HS-5 (cell line): ENCODE results near the gene PCDH15.
"Not testable (repeated sequence)": the region's sequence is repeated elsewhere in the genome, so short reads cannot be mapped to it uniquely, and the experiment has no call there.

Source experiments
- DNase-seq: peaks from one replicate; pipeline ENCODE4 v3.0.0-alpha.2; 2012; ENCODE audit warnings: low read depth

The PCDH15 gene

DNA sequence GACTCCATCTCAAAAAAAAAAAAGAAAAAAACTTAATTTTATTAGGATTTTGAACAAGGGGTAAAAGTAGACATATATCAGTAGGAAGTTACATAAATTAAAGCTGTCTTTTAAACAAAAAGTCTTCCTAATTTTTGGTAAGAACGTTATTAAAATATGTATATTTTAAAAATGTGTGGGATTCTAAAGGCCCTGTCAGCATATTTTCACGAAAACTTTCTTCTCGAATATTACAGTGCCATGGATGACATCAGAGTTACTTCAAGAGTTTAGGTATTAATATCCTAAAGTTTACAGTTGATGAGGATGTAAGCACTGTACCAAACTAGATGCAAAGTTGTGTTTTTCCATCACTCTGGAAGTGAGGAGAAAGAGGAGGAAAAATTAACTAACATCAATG is 820.8 kb downstream of the PCDH15 start:
- DNase-seq = no peak

DNA sequence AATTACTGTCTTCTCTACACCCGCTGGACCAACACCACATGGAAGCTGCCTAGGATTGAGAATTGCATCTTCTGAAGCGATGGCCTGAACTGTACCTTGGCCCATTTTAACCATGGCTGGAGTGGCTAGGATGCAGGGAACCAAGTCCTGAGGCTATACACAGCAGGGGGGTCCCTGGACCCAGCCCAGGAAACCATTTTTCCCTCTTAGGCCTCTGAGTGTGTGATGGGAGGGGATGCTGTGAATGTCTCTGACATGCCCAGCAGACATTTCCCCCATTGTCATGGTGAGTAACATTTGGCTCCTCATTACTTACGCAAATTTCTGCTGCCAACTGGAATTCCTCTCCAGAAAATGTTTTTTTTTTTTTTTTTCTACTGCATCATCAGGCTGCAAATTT is 822.7 kb downstream of the PCDH15 start:
- DNase-seq = no peak

DNA sequence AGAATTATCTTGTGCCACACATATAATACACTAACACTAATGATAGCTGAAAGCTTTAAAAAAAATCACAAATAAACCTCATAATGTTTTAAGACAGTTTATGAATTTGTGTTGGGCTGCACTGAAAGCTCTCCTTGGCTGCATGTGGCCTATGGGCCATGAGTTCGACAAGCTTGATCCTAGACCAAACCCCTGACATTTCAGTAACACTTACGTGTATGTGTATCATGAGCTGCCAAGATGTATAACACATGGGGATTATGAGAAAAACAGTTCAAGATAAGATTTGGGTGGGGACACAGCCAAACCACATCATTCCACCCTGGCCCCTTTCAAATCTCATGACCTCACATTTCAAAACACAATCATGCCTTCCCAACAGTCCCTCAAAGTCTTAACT is 823.8 kb downstream of the PCDH15 start:
- DNase-seq = no peak

DNA sequence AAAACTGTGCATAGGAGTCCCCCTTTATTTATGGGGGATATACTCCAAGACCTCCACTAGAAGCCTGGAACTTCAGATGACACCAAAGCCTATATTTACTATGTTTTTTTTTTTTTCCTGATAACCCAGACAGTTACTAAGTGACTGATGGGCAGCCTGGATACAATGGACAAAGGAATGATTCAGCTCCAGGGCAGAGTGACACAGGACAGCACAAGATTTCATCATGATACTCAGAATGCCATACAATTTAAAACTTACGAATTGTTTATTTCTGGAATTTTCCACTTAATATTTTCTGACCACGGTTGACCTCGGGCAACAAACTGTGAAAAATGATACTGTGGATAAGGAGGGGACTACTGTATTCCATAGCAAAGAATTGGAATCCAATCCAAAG is 843.6 kb downstream of the PCDH15 start:
- DNase-seq = no peak

DNA sequence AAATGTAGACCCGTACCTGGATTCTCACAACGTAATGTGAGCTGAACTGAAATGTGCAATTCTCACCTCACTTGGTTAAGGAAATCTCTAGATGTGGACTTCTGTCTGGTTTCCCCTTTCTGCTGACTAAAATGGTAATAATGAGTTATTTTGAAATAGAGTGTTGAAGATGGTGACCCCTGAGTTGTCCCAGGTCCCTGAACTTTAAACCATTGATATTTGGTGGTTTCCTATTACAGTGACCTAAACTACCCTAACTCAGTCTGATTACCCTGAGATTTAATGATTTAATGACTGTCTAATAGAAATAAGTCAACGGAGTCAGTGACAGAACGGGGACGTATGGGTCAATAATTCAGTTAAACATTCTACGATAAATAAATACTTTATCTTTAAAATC is 845.9 kb downstream of the PCDH15 start:
- no peak for DNase-seq

DNA sequence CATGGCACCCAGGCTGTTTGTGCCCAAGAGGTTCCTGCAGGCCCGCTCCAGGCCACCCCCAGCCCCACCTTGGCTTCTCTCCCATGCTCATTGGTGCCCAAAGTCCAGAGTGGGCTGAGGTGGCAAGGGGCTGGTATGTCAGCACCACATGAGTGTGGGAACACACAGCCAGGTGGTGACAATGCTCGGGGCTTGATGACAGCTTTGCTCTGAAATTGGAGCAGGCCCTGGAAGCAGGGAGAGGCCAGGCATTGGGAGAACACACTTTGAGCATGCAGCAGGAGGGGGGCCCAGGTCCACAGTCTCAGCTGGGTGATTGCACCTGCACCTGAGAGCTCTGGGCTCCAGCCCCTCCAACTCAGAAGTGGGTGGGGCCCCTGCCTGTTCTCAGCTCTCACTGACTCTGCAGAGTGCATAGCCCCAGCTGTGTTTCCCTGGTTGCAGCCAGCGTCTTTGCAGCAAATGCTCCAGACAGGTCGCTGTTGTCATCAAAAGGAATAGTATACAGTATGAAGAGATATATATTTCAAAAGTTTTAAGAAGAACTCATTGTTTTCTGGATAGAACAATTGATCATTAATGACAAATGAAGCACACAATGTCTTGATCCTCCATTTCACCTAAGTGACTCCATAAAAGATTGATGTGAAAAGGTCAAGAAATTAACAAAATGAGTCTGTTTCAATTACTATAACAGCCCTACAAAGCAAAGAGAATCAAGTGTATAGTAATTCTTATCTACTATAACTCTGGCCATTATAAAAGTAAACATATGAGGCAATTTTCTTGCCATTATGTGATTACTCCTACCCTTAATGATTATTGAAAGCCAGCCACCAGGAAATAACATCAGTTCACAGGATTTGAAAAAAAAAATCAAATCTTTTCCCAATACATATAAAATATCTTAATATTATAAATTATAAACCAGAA is 848.1 kb downstream of the PCDH15 start:
- DNase-seq = no peak

DNA sequence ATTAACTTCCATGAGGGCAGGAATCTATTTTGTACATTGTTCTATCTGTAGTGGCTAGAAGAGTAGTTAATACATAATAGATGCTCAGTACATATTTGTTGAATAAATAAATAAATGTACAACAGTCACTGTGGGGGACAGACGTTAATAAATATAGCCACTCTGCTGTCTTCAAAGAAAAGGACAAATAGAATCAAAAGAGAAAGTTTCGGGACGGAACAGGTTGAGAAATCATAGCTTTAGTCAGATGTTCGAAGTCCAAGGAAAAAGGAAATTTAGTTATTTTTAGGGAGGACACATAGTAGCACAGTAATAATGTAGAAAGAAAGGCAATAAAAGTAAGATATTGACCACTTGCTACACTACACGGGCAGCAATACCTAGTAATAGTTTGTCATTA is 861.4 kb downstream of the PCDH15 start:
- DNase-seq = no peak

DNA sequence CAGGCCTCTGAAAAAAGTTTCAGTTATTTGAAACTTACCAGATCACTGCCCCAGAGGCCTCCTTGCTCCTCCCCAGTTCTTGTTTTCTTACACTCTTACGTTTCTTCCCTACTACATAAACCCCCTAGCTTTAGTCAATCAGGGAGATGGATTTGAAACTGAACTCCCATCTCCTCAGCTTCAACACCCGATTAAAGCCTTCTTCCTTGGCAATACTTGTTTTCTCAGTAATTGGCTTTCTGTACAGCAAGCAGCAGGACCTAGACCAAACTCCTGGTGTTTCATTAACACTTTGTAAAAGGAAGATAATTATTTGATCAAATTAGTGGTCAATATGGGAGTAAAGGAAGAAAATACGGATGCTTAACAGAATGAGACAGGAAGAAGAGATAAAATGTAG is 870.4 kb downstream of the PCDH15 start:
- DNase-seq = no peak

DNA sequence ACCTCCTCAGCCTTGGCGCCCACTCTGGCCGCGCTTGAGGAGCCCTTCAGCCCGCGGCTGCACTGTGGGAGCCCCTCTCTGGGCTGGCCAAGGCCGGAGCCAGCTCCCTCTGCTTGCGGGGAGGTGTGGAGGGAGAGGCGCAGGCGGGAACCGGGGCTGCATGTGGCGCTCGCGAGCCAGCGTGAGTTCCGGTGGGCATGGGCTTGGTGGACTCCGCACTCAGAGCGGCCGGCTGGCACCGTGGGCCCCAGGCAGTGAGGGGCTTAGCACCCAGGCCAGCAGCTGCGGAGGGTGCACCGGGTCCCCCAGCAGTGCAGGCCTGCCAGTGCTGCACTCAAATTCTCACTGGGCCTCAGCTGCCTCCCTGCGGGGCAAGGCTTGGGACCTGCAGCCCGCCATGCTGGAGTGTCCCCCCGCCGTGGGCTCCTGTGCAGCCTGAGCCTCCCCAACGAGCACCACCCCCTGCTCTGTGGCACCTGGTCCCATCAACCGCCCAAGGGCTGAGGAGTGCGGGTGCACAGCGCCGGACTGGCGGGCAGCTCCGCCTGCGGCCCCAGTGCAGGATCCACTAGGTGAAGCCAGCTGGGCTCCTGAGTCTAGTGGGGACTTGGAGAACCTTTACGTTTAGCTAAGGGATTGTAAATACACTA is 876.9 kb downstream of the PCDH15 start:
- DNase-seq = not testable (repeated sequence)

DNA sequence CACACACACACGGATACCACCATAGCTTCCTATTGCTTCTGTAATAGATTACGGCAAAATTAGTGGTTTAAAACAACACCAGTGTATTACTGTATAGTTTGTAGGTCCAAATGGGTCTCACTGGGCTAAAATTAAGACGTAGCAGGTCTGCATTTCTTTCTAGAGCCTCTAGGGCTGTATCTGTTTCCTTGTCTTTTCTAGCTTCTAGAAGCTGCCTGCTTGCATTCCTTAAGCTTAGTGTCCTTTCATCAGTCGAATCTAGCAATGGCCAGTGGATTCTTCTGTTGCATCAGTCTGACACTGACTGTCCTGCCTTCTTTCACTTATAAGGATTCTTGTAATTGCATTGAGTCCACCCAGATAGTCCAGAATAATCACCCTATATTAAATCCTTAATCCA is 882.3 kb downstream of the PCDH15 start:
- no peak for DNase-seq

DNA sequence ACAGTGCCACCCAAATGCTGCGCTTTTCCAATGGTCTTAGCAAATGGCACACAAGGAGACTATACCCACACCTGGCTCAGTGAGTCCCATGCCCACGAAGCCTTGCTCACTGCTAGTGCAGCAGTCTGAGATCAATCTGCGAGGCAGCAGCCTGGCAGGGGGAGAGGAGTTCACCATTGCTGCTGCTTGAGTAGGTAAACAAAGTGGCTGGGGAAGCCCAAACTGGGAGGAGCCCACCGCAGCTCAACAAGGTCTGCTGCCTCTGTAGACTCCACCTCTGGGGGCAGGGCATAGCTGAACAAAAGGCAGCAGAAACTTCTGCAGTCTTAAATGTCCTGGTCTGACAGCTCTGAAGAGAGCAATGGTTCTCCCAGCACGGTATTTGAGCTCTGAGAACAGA is 891.2 kb downstream of the PCDH15 start:
- DNase-seq = no peak

DNA sequence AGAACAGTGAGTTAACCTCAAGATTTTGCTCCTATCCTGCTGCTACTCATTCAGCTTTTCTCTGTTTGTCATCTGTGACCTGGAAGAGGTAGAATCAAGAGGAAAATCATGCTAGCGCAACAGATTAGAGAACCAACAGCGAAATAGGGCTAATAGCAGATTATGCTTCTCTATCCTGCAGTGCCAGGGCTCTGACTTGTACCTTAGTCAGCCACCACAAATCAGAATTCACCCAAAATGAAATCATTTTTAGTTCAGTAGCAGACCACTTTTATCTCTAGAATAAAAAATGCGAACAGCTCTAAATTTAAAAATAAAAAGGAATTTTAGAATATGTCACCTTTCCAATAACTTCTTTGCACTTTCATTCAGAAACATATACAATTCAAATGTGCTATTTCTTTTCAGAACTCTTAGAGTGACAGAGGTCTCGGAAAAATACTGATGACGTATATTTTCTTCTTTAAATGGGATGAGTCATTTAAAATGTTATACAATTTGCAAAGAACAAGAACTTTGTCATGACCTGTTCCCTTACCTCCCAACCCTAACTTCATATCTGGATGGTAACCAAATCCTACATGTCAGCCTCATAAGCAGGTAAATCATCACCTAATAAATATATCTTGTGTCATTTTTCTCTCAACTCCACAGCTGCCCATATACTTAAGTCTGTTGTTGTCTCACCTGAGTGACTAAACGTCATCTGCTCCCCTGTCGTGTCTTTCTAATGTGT is 896.4 kb downstream of the PCDH15 start:
- no peak for DNase-seq

DNA sequence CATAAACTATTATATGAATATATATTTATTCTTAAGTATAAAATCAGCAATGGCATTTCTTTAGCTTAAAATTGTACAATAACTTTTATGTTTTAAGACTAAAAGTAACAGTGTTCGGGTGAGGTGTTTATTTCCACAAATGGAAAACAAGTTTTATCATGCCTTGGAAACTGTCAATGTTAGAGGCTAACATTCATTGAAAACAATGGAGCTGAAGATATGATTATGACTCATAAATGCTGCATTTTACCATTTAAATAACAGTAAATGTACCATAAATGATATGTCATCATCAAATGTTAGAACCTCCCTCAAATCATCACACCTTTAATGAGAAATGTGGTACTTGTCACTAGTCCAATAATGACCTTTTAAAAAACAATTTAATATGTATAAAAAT is 897.3 kb downstream of the PCDH15 start:
- no peak for DNase-seq

DNA sequence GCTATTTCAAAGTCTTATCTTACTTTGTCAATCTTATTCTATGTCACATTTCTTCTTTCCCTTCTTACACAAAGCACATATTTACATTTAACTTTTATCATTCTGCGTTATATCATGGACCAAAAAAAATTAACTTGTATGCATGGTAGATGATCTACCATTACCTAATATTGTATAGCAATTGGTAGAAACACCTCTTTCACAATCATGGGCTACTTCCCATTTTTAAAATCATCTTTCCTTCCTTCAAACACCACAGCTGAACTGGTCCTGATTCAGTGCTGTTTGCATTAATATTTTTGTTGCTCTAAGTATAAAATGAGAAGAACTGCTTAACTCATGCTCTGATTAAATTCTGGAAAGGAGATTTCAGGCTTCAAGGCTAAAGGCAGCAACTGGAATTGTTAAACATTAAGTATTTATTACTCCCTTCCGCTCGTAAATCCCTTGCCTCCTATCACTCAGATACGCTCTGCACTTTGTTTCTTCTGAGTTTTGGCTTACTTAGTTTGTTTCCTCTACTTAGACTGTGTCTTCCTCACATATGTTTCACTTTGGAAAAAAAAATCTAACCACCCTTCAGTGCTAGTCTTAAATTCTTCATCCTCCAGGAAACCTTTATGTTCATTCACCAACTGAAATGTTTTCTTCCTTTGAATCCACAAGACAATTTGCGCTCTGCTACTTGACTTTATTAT is 901.4 kb downstream of the PCDH15 start:
- DNase-seq = no peak

DNA sequence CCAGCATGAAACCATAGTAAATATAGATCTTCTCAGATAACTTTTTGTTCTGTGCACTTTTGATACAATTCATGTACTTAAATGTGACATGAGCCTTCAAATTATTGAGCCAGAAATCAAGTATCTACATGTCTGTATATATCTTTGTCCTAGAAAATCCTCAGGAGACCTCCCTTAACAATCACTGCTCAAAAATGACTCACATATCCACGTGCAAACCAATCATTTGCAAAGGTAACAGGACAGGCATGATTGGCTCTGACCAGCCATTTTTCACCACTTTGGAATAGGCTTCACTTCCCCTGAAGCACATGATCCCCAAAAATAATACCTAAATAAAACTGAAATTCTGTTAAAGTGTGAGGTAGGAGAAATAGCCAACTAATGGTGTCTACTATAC is 902.5 kb downstream of the PCDH15 start:
- no peak for DNase-seq

DNA sequence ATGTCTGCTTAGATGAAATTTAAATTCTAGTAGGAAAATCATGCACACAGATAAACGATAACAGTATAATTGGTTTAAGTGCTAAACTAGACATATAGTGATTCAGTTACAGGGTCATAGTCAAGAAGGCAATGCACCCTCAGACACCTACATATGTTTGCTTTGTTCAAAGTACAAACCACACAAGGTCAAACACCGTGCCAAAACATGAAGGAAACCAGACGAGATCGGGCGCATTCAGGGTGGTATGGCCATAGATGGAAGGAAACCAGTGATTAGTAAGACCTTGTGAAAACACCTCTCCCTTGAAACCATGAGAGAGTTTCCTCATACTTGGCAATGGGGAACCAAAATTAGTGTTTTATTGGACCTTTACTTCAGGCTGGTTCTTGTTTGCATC is 906.9 kb downstream of the PCDH15 start:
- DNase-seq = no peak

DNA sequence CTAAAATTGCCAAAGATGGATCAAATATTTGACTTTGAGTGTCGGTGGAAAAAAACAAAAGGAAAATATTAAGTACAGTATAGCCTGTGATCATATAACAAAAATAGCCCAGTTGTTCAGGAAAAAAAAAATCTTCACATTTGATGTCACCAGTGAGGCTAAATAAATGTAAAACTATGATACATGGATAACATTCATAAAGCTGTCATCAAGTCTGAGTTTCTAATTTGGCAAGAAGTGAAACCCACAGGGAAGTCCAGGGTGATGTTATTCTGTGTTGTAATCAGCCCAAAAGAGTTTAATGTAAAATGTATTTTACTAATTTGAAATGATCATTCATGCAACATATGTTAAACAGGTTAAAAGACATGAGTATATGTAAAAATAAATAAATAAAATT is 908.0 kb downstream of the PCDH15 start:
- no peak for DNase-seq

DNA sequence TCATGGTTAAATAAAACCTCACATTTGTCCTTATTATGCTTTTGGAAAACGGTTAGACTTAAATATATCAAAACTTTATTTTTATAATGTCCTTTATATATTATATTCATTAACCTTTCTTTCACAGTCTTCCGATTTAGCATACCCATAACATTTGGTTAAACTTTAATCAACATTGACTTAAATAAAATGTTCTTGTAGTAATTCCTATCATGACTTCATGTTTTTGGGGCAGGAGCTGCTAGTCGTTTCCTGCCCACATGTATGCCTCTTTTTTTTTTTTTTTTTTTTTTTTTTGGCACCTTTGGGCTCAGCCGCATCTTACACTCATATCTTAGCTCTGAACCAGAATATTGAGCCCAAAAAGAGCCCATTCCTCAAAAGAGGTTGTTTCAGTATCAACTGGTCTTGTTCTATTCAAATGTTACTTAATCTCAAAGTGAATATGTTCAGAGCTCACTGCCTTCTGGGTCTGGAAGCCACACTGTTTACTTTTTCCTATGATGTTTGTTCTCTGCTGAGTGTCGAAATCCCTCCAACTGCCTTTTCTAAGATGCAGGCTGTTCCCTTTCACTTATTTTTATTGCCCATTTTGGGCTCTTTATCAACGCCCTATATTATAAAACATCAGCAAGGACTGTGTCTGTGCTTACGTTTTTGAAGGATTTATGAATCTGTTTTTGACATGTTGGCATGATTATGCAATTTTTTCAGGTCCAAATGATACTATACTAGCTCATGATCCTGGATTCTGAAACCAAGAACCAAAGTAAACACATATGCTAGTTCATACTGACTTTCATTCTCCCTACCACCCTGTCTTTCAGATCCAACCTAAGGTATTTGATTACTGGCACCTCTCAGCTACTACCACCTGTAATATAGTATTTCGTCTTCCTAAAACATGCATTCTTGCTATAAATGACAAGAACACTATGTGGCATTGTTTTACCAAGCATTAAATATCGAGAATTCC is 914.4 kb downstream of the PCDH15 start:
- DNase-seq = no peak

DNA sequence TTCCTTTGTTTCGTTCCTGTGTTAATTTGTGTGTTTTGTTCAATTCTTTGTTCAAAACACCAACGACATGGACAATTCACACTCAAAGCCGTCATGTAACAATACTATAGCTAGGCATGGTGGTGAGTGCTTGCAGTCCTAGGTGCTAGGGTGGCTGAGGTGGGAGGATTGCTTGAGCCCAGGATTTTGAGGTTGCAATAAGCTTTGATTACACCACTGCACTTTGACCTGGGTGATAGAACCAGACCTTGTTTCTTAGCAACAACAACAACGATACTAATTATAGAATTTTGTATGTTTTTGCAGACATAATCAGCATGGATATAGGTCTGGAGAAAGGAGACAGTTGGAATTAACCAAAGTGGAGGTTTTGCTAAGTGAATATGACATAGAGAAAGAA is 936.2 kb downstream of the PCDH15 start:
- DNase-seq = no peak

DNA sequence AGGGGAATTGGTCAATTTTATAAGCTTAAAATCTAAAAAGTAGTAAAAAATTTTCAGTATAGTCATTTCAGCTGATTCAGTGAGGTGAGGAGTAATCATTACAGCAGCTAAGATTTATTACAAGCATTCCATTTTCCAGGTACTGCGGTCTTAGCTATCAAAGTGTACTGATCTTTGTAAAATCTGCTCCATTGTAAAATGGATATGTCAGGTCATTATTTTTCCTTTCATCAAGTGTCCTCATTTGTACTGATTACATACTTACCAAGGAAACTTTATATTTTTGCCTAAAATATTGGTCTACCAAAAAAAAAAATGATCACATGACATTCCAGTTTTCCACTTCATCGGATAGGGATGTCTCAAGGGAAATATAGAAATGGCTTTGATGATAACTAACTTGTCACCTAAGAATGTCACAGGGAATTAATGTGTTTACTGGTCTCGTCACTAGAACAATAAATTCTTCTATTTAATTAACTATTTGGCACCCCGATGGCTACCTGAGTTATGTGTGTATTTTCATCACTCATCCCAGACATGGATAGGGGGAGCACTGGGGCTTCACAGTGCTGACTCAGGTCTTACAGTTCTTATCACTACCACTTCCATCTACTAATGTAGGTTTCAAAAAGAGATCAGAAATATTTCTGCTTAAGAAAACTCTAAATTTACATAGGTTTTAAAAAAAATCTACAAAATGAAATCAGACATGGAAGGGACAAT is 948.4 kb downstream of the PCDH15 start:
- no peak for DNase-seq
